HG03045 (cell line): Measurements from ENCODE around the gene APBB1.
"Not testable (repeated sequence)": the region's sequence is repeated elsewhere in the genome, so short reads cannot be mapped to it uniquely, and the experiment has no call there.

Experiments used
- ATAC-seq: cut with Tn5 transposase; IDR thresholded peaks from one replicate; pipeline ENCODE4 v1.9.1; 2021; ENCODE audit warnings: mild to moderate bottlenecking, moderate library complexity; ENCODE audit not compliant: unreplicated experiment

APBB1 gene

DNA sequence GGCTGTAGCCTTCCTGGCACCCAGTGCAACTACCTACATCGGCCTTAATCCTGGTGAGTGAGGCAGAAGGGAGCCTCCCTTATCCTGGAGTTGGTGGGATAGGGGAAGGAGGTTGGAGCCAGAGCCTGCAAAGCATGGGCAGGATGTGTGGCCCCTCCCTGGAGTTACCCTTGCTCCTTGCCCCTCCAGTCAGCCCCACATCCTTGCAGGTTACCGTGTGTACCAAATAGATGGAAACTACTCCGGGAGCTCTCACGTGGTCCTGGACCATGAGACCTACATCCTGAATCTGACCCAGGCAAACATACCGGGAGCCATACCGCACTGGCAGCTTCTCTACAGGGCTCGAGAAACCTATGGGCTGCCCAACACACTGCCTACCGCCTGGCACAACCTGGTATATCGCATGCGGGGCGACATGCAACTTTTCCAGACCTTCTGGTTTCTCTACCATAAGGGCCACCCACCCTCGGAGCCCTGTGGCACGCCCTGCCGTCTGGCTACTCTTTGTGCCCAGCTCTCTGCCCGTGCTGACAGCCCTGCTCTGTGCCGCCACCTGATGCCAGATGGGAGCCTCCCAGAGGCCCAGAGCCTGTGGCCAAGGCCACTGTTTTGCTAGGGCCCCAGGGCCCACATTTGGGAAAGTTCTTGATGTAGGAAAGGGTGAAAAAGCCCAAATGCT, 24.8 kb downstream of the APBB1 start:
- ATAC-seq, result no peak

DNA sequence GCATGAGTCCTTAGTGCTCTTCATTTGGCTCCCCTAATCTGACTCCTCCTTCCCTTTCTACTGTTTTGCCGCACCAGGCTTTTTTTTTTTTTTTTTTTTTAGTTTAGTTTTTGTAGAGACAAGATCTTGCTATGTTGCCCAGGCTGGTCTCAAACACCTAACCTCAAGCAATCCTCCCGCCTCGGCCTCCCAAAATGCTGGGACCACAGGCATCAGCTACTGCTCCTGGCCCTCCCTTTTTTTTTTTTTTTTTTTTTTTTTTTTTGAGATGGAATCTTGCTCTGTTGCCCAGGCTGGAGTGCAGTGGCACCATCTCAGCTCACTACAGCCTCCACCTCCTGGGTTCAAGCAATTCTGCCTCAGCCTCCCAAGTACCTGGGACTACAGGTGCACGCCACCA, 26.6 kb downstream of the APBB1 start:
- not testable (repeated sequence) for ATAC-seq

DNA sequence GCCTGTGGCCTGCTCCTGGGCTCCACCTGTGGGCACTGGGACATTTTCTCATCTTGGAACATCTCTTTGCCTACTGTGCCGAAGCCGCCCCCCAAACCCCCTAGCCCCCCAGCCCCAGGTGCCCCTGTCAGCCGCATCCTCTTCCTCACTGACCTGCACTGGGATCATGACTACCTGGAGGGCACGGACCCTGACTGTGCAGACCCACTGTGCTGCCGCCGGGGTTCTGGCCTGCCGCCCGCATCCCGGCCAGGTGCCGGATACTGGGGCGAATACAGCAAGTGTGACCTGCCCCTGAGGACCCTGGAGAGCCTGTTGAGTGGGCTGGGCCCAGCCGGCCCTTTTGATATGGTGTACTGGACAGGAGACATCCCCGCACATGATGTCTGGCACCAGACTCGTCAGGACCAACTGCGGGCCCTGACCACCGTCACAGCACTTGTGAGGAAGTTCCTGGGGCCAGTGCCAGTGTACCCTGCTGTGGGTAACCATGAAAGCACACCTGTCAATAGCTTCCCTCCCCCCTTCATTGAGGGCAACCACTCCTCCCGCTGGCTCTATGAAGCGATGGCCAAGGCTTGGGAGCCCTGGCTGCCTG, 27.3 kb downstream of the APBB1 start:
- no peak for ATAC-seq

- ATAC-seq, result no peak
Measured at GRCh38 chr11:6390718-6391469, 28.0 kb downstream of the APBB1 start.

DNA sequence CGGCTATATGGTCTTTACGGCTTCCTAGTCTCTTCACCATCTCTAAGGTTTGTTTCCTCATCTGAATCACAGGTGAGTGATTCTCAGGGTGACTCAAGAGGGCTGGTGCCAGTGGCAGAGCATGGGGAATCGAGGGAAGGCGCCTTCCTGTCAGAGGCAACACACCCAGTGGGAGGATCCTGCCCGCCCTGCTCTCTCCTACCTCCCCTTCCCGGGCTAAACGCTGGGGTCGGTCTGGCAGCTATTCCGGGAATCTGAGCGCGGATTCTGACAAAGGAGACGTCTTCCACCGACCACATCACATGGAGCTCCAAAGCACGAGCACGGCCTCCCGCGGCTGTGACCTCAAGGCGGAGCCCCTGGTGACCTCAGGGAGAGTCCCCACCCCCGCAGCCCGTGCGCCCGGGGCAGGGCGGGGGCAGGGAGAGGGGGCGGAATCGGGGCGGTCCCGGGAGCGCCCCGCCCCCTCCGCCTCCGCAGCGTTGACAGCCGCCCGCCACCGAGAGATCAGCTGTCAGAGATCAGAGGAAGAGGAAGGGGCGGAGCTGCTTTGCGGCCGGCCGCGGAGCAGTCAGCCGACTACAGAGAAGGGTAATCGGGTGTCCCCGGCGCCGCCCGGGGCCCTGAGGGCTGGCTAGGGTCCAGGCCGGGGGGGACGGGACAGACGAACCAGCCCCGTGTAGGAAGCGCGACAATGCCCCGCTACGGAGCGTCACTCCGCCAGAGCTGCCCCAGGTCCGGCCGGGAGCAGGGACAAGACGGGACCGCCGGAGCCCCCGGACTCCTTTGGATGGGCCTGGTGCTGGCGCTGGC, 28.8 kb downstream of the APBB1 start, which contains the start of gene SMPD1:
Gene SMPD1 (plus strand): TSS at position 570 of the 813 bp plus-strand sequence. CDS start 125 bp downstream, at position 695.
- ATAC-seq, result peak; percentile 98

DNA sequence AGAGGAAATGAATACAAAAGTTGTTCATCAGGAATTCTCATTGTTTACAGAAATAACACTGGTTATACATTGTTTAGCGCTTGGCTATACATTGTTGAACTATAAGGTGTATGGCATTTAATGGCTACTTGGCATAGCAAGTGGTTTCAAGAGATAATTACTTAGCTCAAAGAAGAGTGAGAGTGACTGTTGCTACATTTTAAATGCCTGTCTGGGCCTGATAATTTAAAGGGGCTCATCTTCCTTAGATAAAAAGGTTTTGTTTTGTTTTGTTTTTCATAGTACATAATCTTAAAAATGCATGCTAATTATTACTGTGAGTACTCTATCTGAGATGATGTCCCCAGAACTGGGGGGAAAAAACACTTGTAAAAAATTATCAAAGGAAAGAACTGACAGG, 30.1 kb downstream of the APBB1 start:
- ATAC-seq, result no peak

GRCh38 chr11:6387811-6388599, 30.9 kb downstream of the APBB1 start:
- no peak for ATAC-seq

- no peak for ATAC-seq
Measured at GRCh38 chr11:6385046-6385777, 33.7 kb downstream of the APBB1 start.

DNA sequence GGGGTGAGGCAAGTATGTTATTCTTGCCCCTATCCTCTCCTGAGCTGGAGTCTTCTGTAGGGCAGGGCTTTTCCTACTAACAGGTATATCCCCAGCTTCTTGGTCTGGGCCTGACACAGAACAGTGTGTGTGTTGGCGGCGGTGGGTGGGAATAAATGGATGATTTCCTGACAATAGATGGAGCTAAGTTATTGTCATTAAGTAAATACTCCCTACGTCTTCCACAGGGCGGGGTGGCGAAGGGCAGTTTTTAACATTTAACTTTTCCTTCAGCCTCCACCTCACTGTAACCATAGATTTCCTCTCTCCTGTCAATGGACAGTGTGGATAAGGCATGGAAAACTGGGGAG, 40.3 kb downstream of the APBB1 start:
- ATAC-seq, result no peak

DNA sequence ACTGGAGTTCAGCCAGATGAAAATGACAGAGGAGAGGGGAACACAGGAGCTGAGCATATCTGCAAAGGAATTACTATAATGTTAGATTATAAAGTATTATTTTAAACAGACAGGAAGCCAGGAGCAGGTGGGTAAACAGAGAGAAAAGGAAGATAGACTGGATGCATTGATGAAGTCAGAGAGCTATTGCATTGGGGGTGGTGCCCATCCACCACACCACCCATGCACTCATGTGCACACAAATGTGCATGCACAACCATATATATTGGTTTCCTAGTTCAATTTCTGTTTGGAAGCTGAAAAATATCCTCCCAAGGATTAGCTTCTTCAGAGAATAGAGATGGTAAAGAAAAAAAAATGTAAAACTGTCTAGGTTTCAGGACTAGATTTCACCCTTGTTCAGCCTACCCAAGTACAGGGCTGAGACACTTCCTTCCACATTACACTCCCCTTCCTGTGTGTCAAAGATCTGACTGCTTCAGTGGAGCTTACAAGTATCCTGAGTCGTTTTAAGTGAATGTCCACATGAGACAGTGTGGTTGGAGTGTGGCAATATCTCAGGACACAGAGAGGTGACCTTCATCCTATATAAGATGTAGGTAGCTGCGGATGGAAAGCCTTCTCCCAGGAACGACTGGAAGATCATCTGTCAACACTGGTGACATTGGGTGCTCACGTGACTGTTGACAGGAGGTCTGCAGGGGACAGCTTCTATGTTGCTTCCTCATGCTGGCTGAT, 40.8 kb downstream of the APBB1 start:
- no peak for ATAC-seq

DNA sequence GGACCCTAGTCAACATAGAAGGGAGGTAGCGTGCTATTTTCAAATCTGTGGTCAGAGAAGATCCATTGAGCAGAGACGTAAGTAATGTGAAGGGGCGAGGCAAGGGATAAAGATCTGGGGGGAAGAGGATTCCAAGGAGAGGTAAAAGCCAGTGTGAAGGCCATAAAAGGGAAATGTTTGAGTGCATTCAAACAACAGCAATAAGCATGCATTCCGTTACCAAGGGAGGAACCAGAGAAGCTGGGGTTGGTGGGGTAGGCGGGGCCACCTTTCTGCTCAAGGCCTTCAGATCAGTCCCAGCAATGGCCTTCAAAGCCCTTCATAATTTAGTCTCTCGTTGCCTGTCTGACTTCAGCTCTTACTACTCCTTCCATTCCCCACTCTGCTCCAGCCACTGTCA, 47.1 kb downstream of the APBB1 start:
- no peak for ATAC-seq

DNA sequence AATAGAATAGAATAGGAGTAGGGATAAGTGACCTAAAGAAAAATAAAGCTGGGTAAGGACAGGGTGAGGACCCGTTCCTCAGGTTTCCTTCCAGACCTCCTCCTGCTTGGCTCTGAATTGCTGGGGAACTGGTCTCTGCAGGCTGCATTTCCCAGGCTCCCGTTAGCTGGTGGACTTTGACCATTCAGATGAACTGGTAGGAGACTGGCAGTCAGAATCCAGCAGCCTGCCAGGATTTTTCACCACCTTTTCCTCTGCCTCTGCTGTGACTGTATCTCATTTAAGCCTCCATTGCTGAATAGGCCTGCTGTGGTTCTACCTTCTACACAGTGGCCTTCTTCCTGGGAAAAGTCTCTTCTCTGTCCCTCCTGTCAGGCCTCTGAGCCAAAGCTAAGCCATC, 53.2 kb downstream of the APBB1 start:
- ATAC-seq, result no peak

DNA sequence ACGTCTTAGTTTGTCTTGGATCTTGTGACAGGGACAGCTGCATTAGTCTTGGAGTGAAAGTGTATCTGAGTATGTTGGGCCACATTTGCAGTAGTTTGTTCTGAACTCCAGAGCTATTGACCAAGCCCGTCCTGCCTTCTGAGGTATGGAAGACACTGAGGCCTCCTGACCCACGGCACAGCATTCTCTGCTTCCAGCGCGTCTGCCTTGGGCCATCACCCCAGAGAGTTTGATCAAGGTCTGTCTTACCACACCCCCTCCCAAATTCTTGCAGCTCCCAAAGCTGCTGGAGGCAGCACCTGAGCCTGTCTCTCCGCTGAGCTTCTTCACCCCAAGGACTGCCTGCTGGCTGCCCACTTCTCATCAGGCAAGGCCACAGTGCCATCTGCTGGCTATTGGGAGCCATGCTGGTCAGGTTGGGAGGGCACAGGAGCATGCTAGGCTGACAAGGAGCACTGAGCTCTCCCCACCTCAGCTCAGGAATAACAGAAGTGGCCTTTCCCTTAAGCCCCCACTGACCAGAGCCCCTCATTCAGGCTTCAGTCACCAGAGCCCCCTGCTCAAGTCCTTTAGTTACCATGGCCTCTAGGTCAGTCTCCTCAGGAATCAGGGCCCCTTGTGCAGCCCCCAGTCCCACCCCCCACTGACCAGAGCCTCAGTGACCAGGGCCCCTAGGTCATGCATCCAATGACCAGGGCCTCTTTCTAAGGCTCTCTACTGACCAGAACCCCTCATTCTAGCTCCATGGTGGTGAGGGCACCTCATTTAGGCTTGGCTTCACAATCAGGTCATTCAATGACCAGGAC, 55.8 kb downstream of the APBB1 start:
- peak; percentile 84 for ATAC-seq

GRCh38 chr11:6362185-6362872, 56.6 kb downstream of the APBB1 start:
- no peak for ATAC-seq

DNA sequence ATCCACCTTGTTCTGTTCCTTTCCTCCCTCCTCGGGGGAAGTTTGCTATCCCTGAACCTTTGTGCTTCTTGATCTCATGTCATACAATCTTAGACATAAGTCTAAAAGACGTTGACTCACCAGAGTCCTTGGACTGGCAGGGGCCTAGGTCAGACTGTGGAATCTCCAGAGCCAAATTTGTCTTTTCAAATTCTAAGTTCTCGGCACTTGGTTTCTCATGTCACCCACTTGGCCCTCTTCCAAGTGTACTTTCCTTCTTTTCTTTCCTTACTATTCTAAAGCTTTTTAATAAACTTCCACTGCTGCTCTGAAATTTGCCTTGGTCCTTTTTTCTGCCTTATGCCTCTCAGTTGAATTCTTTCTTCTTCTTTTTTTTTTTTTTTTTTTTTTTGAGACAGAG, 58.7 kb downstream of the APBB1 start:
- no peak for ATAC-seq

- ATAC-seq, result no peak
Measured at GRCh38 chr11:6357222-6357621, 61.7 kb downstream of the APBB1 start.

GRCh38 chr11:6356503-6357055, 62.3 kb downstream of the APBB1 start:
- ATAC-seq, result no peak
